PC-9 (cell line): ENCODE results near the gene AFG1L. TPM values are rescaled to one million over a fixed set of nuclear protein-coding genes. Genes with fewer than 3 reads are reported as not detected.

Source experiments
- BruUV-seq: library from RNA; stranded (reverse); fragments of 400-500 nt; replicated peaks from 2 replicates; lab custom pipeline; 2021; lab: Mats Ljungman, UMichigan
- CTCF ChIA-PET: fragments of 300-600 bp; sonication (Branson Sonifier 250); formaldehyde crosslinking; loops from one replicate; lab custom pipeline; 2022; ENCODE audit warnings: antibody characterized with exemption; lab: Charles Lee
- POLR2A ChIA-PET: fragments of 300-600 bp; sonication (Branson Sonifier 250); formaldehyde crosslinking; loops from one replicate; lab custom pipeline; 2022; ENCODE audit warnings: antibody characterized with exemption; ENCODE audit not compliant: unreplicated experiment; lab: Charles Lee
- DNase-seq, 2 experiments: peaks; one replicate each; pipeline versions ENCODE4 v3.0.0 to v3.0.0-alpha.2; 2015 to 2022; ENCODE audit warnings: mixed read lengths in 1 of 2
- H2AFZ ChIP-seq: fragments of 200-600 bp; sonication (generic); 2 replicates; pipeline ENCODE4 v1.8.1; 2017; ENCODE audit warnings: antibody characterized with exemption
- H3F3A ChIP-seq: fragments of 200-600 bp; sonication (generic); 2 replicates; pipeline ENCODE4 v1.8.1; 2017; ENCODE audit warnings: antibody characterized with exemption, mild to moderate bottlenecking, low read depth; ENCODE audit not compliant: insufficient read depth
- H3K27ac ChIP-seq: fragments of 200-600 bp; sonication (generic); 2 replicates; pipeline ENCODE4 v1.6.1; 2016; ENCODE audit warnings: mixed run types
- H3K27me3 ChIP-seq: fragments of 200-600 bp; sonication (generic); 2 replicates; pipeline ENCODE4 v1.6.1; 2016; ENCODE audit warnings: low read depth, mixed run types; ENCODE audit not compliant: insufficient read depth
- H3K36me3 ChIP-seq: fragments of 200-600 bp; sonication (generic); 2 replicates; pipeline ENCODE4 v1.6.1; 2016; ENCODE audit warnings: low read depth, mixed run types
- H3K4me1 ChIP-seq: fragments of 200-600 bp; sonication (generic); replicated peaks from 2 replicates; pipeline ENCODE4 v1.6.1; 2016; ENCODE audit warnings: mixed run types; ENCODE audit not compliant: insufficient read depth
- H3K4me2 ChIP-seq: fragments of 200-600 bp; sonication (generic); 2 replicates; pipeline ENCODE4 v1.6.1; 2017; ENCODE audit warnings: mixed run types
- H3K4me3 ChIP-seq: fragments of 200-600 bp; sonication (generic); 2 replicates; pipeline ENCODE4 v1.6.1; 2016; ENCODE audit warnings: mixed run types
- H3K79me2 ChIP-seq: fragments of 200-600 bp; sonication (generic); 2 replicates; pipeline ENCODE4 v1.6.1; 2017; ENCODE audit warnings: low read depth, mixed run types
- H3K9me2 ChIP-seq: fragments of 200-600 bp; sonication (generic); 2 replicates; pipeline ENCODE4 v1.8.1; 2017; ENCODE audit warnings: mild to moderate bottlenecking; ENCODE audit not compliant: insufficient read depth
- H3K9me3 ChIP-seq: fragments of 200-600 bp; sonication (generic); 2 replicates; pipeline ENCODE4 v1.8.1; 2016; ENCODE audit warnings: low read depth; ENCODE audit not compliant: insufficient read depth
- H4K20me1 ChIP-seq: fragments of 200-600 bp; sonication (generic); 2 replicates; pipeline ENCODE4 v1.8.1; 2017; ENCODE audit not compliant: insufficient read depth
- EZH2 ChIP-seq: fragments of 200-600 bp; sonication (generic); IDR thresholded peaks from 2 replicates; pipeline ENCODE4 v1.8.0; 2017; ENCODE audit warnings: antibody characterized with exemption, low read depth
- intact Hi-C: fragments of 100-400 bp; cut with micrococcal nuclease; formaldehyde crosslinking; loops from one replicate; pipeline ENCODE4 v1.10.0; 2022; ENCODE audit not compliant: unreplicated experiment
- total RNA-seq: library from RNA; stranded (reverse); gene quantifications from 2 replicates; pipeline ENCODE4 v1.2.3, GENCODE V29; 2021
- TF ChIP-seq, protein P1 (sequence below): fragments of 200-600 bp; sonication (generic); conservative IDR thresholded peaks from 2 replicates; pipeline ENCODE4 v1.6.1; 2017; ENCODE audit warnings: mixed run types, antibody characterized with exemption, mild to moderate bottlenecking, moderate library complexity

AFG1L gene
- total RNA-seq, 1 experiment from 2014 or later: 8.9 TPM

DNA sequence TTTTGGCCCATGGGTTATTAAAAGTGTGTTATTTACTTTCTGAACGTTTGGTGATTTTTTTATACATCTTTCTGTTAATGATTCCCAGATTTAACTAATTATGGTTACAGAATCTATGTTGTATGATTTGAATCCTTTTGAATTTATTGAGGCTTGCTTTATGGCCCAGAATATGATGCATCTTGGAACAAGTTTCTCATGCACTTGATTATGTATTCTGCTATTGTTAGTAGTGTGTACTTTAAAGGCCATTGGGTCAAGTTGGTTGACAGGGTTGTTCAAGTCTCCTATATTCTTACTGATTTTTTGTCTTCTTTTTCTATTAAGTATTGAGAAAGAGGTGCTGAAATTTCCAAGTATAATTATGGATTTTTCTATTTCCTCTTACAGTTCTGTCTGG is 160.8 kb downstream of the AFG1L start:
- no peaks in the 10 kb centered on the region for H3K27me3 ChIP-seq
- CTCF ChIA-PET: no interaction called here
- H2AFZ ChIP-seq: no peak overlapping the region
- no peaks in the 10 kb centered on the region for H3K9me2 ChIP-seq
- no peaks in the 10 kb centered on the region for H3K9me3 ChIP-seq
- H3F3A ChIP-seq: no peaks in the 10 kb centered on the region; the same call in 1 of the 2 replicates
- BruUV-seq: no TSS peak
- H3K79me2 ChIP-seq: no peaks in the 10 kb centered on the region
- no peaks in the 10 kb centered on the region for H3K36me3 ChIP-seq
- no peaks in the 10 kb centered on the region for H4K20me1 ChIP-seq
- no peaks in the 10 kb centered on the region for H3K4me1 ChIP-seq
- TF ChIP-seq, protein P1, sequence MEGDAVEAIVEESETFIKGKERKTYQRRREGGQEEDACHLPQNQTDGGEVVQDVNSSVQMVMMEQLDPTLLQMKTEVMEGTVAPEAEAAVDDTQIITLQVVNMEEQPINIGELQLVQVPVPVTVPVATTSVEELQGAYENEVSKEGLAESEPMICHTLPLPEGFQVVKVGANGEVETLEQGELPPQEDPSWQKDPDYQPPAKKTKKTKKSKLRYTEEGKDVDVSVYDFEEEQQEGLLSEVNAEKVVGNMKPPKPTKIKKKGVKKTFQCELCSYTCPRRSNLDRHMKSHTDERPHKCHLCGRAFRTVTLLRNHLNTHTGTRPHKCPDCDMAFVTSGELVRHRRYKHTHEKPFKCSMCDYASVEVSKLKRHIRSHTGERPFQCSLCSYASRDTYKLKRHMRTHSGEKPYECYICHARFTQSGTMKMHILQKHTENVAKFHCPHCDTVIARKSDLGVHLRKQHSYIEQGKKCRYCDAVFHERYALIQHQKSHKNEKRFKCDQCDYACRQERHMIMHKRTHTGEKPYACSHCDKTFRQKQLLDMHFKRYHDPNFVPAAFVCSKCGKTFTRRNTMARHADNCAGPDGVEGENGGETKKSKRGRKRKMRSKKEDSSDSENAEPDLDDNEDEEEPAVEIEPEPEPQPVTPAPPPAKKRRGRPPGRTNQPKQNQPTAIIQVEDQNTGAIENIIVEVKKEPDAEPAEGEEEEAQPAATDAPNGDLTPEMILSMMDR: no peak
- TF ChIP-seq EZH2: no peak
- intact Hi-C loops: no loop called here
- POLR2A ChIA-PET: no interaction called here
- no peak overlapping the region for H3K4me2 ChIP-seq
- H3K4me3 ChIP-seq: no peak overlapping the region
- no peak overlapping the region for H3K27ac ChIP-seq
- no peak for DNase-seq

- POLR2A ChIA-PET: no interaction called here
- intact Hi-C loops: no loop called here
- no peak overlapping the region for H3K4me2 ChIP-seq
These were observed 168.9 kb downstream of the AFG1L start for GRCh38 chr6:108463784-108464183.

GRCh38 chr6:108464418-108465097 is 169.7 kb downstream of the AFG1L start:
- no peaks in the 10 kb centered on the region for H3K27me3 ChIP-seq
- TF ChIP-seq, protein P1: no peak
- no peak for TF ChIP-seq EZH2
- no peaks in the 10 kb centered on the region for H3K9me3 ChIP-seq
- no peak overlapping the region for H2AFZ ChIP-seq
- BruUV-seq: no TSS peak
- CTCF ChIA-PET: no interaction called here
- no peaks in the 10 kb centered on the region for H3K79me2 ChIP-seq
- POLR2A ChIA-PET: no interaction called here
- no peaks in the 10 kb centered on the region for H4K20me1 ChIP-seq
- H3K4me2 ChIP-seq: no peak overlapping the region
- DNase-seq: no peak
- H3K27ac ChIP-seq: no peak overlapping the region
- peaks cover 14% of the 10 kb centered on the region for H3K4me1 ChIP-seq
- no peaks in the 10 kb centered on the region for H3K9me2 ChIP-seq
- no peaks in the 10 kb centered on the region for H3K36me3 ChIP-seq
- no peak overlapping the region for H3K4me3 ChIP-seq
- intact Hi-C loops: no loop called here
- no peaks in the 10 kb centered on the region for H3F3A ChIP-seq

More at GRCh38 chr6:108463784-108464183, 168.9 kb downstream of the AFG1L start:
- Histone ChIP-seq H2AFZ (no peak overlapping the region), H3K9me2 (no peaks in the 10 kb centered on the region), H3K4me3 (no peak overlapping the region), H3K36me3 (no peaks in the 10 kb centered on the region), H3F3A (no peaks in the 10 kb centered on the region), H3K27ac (no peak overlapping the region), H3K79me2 (no peaks in the 10 kb centered on the region), H4K20me1 (no peaks in the 10 kb centered on the region), H3K9me3 (no peaks in the 10 kb centered on the region), H3K27me3 (no peaks in the 10 kb centered on the region), H3K4me1 (peaks cover 14% of the 10 kb centered on the region)
- TF ChIP-seq EZH2: no peak
- TF ChIP-seq, protein P1: no peak
- DNase-seq: no peak
- CTCF ChIA-PET: no interaction called here
- BruUV-seq: no TSS peak
